Ovary (tissue), 9 donors: ENCODE data around the gene MYL10. TPM values are rescaled to one million over a fixed set of nuclear protein-coding genes. Genes with fewer than 3 reads are reported as not detected.

Source experiments
- DNase-seq, 5 donors: peaks; one replicate each; pipeline ENCODE4 v3.0.0-alpha.2; 2019 to 2020
- H3K27ac ChIP-seq, 2 donors: fragments of 200-600 bp; one replicate each; pipeline versions ENCODE4 v1.5.1 to v1.8.0; 2019 to 2022
- H3K27me3 ChIP-seq: fragments of 200-600 bp; one replicate; pipeline ENCODE4 v1.8.0; 2022
- H3K36me3 ChIP-seq: fragments of 200-600 bp; sonication (generic); one replicate; pipeline ENCODE4 v1.5.1; 2019
- H3K4me1 ChIP-seq: one replicate; pipeline ENCODE4 v1.8.1; 2013; ENCODE audit warnings: mild to moderate bottlenecking, moderate library complexity; ENCODE audit not compliant: insufficient read depth
- H3K4me3 ChIP-seq: fragments of 200-600 bp; sonication (generic); one replicate; pipeline ENCODE4 v1.5.1; 2017
- H3K9me3 ChIP-seq, 2 donors: fragments of 200-600 bp in 1 of 2; sonication (generic) in 1 of 2; one replicate each; pipeline versions ENCODE4 v1.5.1 to v1.8.1; 2013 to 2019; ENCODE audit warnings: mild to moderate bottlenecking in 1 of 2, moderate library complexity in 1 of 2
- CTCF ChIP-seq, 3 donors: fragments of 450-650 bp in 2 of 3; fragments of 200-600 bp in 1 of 3; IDR thresholded peaks; one replicate each; pipeline versions ENCODE4 v1.5.1 to v1.8.0; 2016 to 2022; ENCODE audit warnings: antibody characterized with exemption in 3 of 3, mild to moderate bottlenecking in 1 of 3
- EP300 ChIP-seq: sonication (generic); formaldehyde crosslinking; IDR thresholded peaks from one replicate; pipeline ENCODE4 v1.6.1; 2017; ENCODE audit warnings: antibody characterized with exemption
- POLR2A ChIP-seq: fragments of 450-650 bp; IDR thresholded peaks from one replicate; pipeline ENCODE4 v1.6.1; 2017; ENCODE audit warnings: antibody characterized with exemption, mild to moderate bottlenecking, moderate library complexity
- WGBS, 3 donors: extraction: QIAGEN DNeasy Blood & Tissue Kit in 1 of 3; methylation state at CpG; one replicate each; pipeline versions ENCODE4 v1.1.5 to v1.1.7; 2013 to 2017; 5-methylcytosine and 5-hydroxymethylcytosine counted together
- intact Hi-C, 4 donors: fragments of 100-400 bp; cut with DNase I; formaldehyde crosslinking; loops; one replicate each; pipeline versions ENCODE4 v1.11.0 to v1.15.1; 2022 to 2023
- polyA plus RNA-seq, 2 donors: library from polyadenylated mRNA; stranded (reverse); fragments of 200-250 nt in 1 of 2; fragments of 350-450 nt in 1 of 2; fragmentation: Illumina TruSeq in 1 of 2; extraction: RNeasy Lipid Tissue Mini Kit (QIAGEN cat#74804) in 1 of 2; gene quantifications; one replicate each; pipeline ENCODE4 v1.2.3, GENCODE V29; 2013 to 2014
- total RNA-seq, 7 donors: library from RNA; depleted of rRNA in 2 of 7; stranded (reverse); fragments of >200 nt in 2 of 7; fragmentation: NEBNext Ultra II Directional in 3 of 7; extraction: Animal tissue kit (Norgen Biotek cat#: 25700) in 3 of 7; gene quantifications; one replicate each; pipeline versions ENCODE4 v1.1.0 to v1.2.4, GENCODE V29; 2016 to 2023
- donor health status: DM: no; HTN: no; CAD: no; lungs with moderate emphysema.
- donor health status: DM: no; HTN: no; CAD: no.
- donor health status: Bipolar disorder and iron deficiency.
- donor health status: DM: yes; HTN: yes; CAD: no.
- donor health status: DM: no; HTN: no; CAD: no.
- donor health status: DM: yes; HTN: yes; CAD: no.

MYL10 gene
- total and polyA plus RNA-seq, 9 donors = not detected

DNA sequence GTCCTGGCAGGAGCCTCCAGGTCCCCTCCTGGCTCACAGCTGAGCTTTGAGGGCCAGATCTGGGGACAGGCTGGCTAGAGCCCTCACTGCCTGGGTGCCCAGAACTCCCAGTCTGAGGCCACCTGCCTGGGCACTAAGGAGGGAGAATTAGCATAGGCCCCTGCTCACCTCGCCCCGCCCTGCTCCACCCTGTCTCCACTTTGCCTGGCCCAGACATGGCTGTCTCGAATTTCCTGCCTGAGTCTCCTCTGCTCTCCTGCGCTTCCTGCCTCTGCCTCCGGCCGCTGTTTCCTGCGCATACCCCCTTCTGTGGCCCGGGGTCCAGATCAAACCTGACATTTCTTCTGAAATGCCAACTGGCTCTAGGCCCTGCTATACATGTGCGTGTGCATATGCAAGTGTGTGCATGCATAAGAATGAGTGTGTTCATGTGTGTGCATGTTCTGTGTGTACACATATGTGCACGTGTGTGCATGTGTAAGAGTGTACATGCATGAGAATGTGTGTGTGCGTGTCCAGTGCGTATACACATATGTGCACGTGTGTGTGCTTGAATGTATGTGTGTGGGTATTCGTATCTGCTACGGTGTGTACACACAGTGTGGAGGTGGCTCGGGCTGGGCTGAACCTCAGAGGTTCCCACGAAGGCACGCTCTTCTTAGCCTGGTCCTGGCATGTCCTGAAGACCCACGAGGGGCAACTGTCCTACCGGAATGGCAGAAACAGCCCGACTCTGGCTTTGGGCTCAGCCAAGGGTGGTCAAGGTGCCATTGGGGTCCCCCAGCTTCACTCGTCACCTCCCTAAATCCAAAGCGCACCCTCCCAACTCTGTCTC is 64.9 kb downstream of the MYL10 start:
- DNase-seq = no peak
- no peaks in the 10 kb centered on the region for H3K27me3 ChIP-seq
- TF ChIP-seq EP300 (no peak), CTCF (IDR thresholded peaks at IDR 0.05) (no peak), POLR2A (no peak)
- WGBS, 3 donors = 70 to 74% (median 72%) methylated on average over 23 of the region's 23 CpGs
- no peaks in the 10 kb centered on the region for H3K36me3 ChIP-seq
- H3K9me3 ChIP-seq = no peaks in the 10 kb centered on the region
- intact Hi-C loops = loop anchor here in 1 of 4 donors (10.0 kb wide), 1 partner anchor 91 kb away; no protein-coding TSS in a partner anchor
- no peak overlapping the region for H3K4me3 ChIP-seq
- no peak overlapping the region for H3K27ac ChIP-seq
- H3K4me1 ChIP-seq = no peaks in the 10 kb centered on the region

Other genes with a start within 250 kb of the MYL10 start
- gene CUX1, start 188.3 kb upstream of the MYL10 start, total RNA-seq = 100 to 1,000 TPM in 5 of 7 donors, 10 to 100 TPM in 2; 57.8 to 151 (median 126) TPM
- 100 to 1,000 TPM in 1 of 2 donors, 10 to 100 TPM in 1; 42.2 to 139 TPM for gene CUX1, start 188.3 kb upstream of the MYL10 start, polyA plus RNA-seq